HepG2 (cell line): ENCODE data around the gene ADARB2.

ENCODE experiments used
- JUNB ChIP-seq: sonication (generic); formaldehyde crosslinking; IDR thresholded peaks from 2 replicates; pipeline ENCODE4 v1.8.0; 2022; ENCODE audit warnings: missing genetic modification reagents, mild to moderate bottlenecking, borderline replicate concordance
- POLR2AphosphoS5 ChIP-seq: IDR thresholded peaks from 2 replicates; pipeline ENCODE4 v1.6.1; 2012; ENCODE audit warnings: low read depth, low read length
- TAF1 ChIP-seq: sonication (generic); formaldehyde crosslinking; IDR thresholded peaks from 2 replicates; pipeline ENCODE4 v1.4.0; 2020; ENCODE audit warnings: missing genetic modification reagents
- ZFP37 ChIP-seq: sonication (generic); formaldehyde crosslinking; IDR thresholded peaks from 2 replicates; pipeline ENCODE4 v1.4.0; 2020; ENCODE audit warnings: missing genetic modification reagents, borderline replicate concordance
- ZMYM2 ChIP-seq: sonication (generic); formaldehyde crosslinking; IDR thresholded peaks from 2 replicates; pipeline ENCODE4 v1.8.0; 2022; ENCODE audit warnings: mild to moderate bottlenecking, missing genetic modification reagents
- ZNF747 ChIP-seq: sonication (generic); formaldehyde crosslinking; IDR thresholded peaks from 2 replicates; pipeline ENCODE4 v1.8.1; 2023; ENCODE audit warnings: missing genetic modification reagents, mild to moderate bottlenecking, borderline replicate concordance
- TF ChIP-seq, protein P1 (sequence below): sonication (generic); formaldehyde crosslinking; IDR thresholded peaks from 2 replicates; pipeline ENCODE4 v1.4.0; 2020; ENCODE audit warnings: missing genetic modification reagents
- TF ChIP-seq, protein P2 (sequence below): conservative IDR thresholded peaks from 2 replicates; pipeline ENCODE4 v1.6.1; 2018; ENCODE audit warnings: missing genetic modification reagents

DNA sequence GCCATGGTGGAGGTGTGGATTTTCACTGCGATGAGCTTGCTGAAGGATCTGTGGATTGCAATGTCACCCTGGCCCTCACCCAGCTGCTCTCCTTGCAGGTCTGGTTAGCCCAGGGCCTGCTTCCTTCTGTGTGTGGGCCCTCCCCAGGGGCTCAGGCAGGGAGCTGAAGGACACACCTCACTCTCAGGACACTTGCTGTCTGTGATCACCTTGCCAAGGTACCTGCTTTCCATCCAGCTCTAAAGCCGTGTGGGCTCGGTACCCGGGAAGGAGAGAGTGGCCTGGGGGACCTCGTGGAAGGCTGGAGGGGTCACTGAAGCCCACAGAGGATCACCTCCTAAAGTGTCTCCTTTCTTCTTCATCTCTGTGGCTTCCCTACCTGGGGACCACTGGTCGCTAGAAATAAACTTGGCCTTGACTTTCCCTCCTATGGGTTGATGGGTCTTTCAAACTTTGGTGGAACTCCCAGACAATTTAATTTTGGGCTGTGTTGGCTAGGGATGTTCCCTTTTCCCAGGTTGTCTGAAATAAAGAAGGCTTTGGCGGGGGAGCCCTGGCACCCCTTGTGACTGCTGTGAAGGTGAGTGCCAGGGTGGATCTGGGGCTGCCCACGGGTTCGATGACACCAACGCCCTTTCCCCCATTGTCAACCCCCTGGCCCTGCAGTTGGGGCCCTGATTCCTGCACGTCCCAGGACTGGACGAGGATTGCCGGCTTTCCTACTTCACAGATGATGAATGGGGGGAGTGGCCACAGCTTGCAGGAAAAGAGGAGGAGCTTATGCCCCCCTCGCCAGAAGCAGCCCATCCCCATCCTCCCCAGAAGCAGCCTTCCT lies 331.0 kb downstream of the ADARB2 start:
- TF ChIP-seq ZNF747 (CRISPR knock-in tag) (no peak), ZMYM2 (CRISPR knock-in tag) (no peak), POLR2AphosphoS5 (no peak), ZFP37 (no peak), TAF1 (CRISPR knock-in tag) (no peak), JUNB (CRISPR knock-in tag) (no peak)
- TF ChIP-seq, protein P1, sequence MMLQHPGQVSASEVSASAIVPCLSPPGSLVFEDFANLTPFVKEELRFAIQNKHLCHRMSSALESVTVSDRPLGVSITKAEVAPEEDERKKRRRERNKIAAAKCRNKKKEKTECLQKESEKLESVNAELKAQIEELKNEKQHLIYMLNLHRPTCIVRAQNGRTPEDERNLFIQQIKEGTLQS (CRISPR knock-in tag) = no peak
- TF ChIP-seq, protein P2, sequence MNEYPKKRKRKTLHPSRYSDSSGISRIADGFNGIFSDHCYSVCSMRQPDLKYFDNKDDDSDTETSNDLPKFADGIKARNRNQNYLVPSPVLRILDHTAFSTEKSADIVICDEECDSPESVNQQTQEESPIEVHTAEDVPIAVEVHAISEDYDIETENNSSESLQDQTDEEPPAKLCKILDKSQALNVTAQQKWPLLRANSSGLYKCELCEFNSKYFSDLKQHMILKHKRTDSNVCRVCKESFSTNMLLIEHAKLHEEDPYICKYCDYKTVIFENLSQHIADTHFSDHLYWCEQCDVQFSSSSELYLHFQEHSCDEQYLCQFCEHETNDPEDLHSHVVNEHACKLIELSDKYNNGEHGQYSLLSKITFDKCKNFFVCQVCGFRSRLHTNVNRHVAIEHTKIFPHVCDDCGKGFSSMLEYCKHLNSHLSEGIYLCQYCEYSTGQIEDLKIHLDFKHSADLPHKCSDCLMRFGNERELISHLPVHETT (CRISPR knock-in tag) = no peak
